CD14-positive monocyte (primary cell): ENCODE measurements around the gene DHTKD1. TPM values are rescaled to one million over a fixed set of nuclear protein-coding genes. Genes with fewer than 3 reads are reported as not detected.

ENCODE experiments used
- DNase-seq, 3 donors: peaks; one replicate each; pipeline ENCODE4 v3.0.0-alpha.2; 2011 to 2022
- H2AFZ ChIP-seq: 2 replicates; pipeline ENCODE4 v1.6.0; 2012; ENCODE audit warnings: mild to moderate bottlenecking, low read depth, low read length, inconsistent platforms; ENCODE audit not compliant: insufficient read depth, poor library complexity, severe bottlenecking
- H3K27ac ChIP-seq, 2 donors: 1 replicate in 1 of 2; 2 replicates in 1 of 2; pipeline ENCODE4 v1.5.1; 2012 to 2013; ENCODE audit warnings: low read length in 2 of 2, control low read depth in 1 of 2, inconsistent platforms in 1 of 2, low read depth in 1 of 2, mild to moderate bottlenecking in 1 of 2
- H3K27me3 ChIP-seq, 2 donors: one replicate each; pipeline versions ENCODE4 v1.6.0 to v1.6.1; 2011 to 2013; ENCODE audit warnings: low read length in 2 of 2; ENCODE audit not compliant: control insufficient read depth in 2 of 2, insufficient read depth in 2 of 2
- H3K36me3 ChIP-seq, 2 donors: replicated peaks in 1 of 2; 1 replicate in 1 of 2; 2 replicates in 1 of 2; pipeline versions ENCODE4 v1.5.1 to v1.6.1; 2012 to 2013; ENCODE audit warnings: low read length in 2 of 2, control low read depth in 1 of 2, inconsistent platforms in 1 of 2, mild to moderate bottlenecking in 1 of 2; ENCODE audit not compliant: insufficient read depth in 2 of 2, control insufficient read depth in 1 of 2
- H3K4me1 ChIP-seq, 2 donors: 1 replicate in 1 of 2; 2 replicates in 1 of 2; pipeline versions ENCODE4 v1.5.1 to v1.6.1; 2012 to 2013; ENCODE audit warnings: low read length in 2 of 2, control low read depth in 1 of 2, inconsistent platforms in 1 of 2, mild to moderate bottlenecking in 1 of 2, moderate library complexity in 1 of 2; ENCODE audit not compliant: insufficient read depth in 2 of 2, control insufficient read depth in 1 of 2
- H3K4me2 ChIP-seq: replicated peaks from 2 replicates; pipeline ENCODE3; 2012; ENCODE audit warnings: low read length, moderate library complexity, mild to moderate bottlenecking; ENCODE audit not compliant: poor library complexity, severe bottlenecking; ENCODE audit errors: extremely low read depth
- H3K4me3 ChIP-seq, 3 experiments: fragments of 200-600 bp in 1 of 3; sonication (generic) in 1 of 3; replicated peaks in 1 of 3; 1 replicate in 2 of 3; 2 replicates in 1 of 3; pipeline ENCODE4 v1.5.1; 2011 to 2013; ENCODE audit warnings: low read length in 3 of 3, mild to moderate bottlenecking in 3 of 3, control low read depth in 2 of 3, low read depth in 2 of 3, inconsistent platforms in 1 of 3, moderate library complexity in 1 of 3
- H3K79me2 ChIP-seq: 2 replicates; pipeline ENCODE4 v1.6.0; 2012; ENCODE audit warnings: mild to moderate bottlenecking, control low read depth, inconsistent platforms, low read length, moderate library complexity; ENCODE audit not compliant: insufficient read depth
- H3K9ac ChIP-seq: 2 replicates; pipeline ENCODE4 v1.6.0; 2017; ENCODE audit warnings: low read length, mild to moderate bottlenecking; ENCODE audit not compliant: insufficient read depth, poor library complexity, severe bottlenecking
- H3K9me3 ChIP-seq, 2 donors: replicated peaks in 1 of 2; 1 replicate in 1 of 2; 2 replicates in 1 of 2; pipeline versions ENCODE4 v1.5.1 to v1.6.1; 2012 to 2013; ENCODE audit warnings: low read length in 2 of 2, control low read depth in 1 of 2; ENCODE audit not compliant: control insufficient read depth in 1 of 2, insufficient read depth in 1 of 2
- H4K20me1 ChIP-seq: 2 replicates; pipeline ENCODE4 v1.6.0; 2012; ENCODE audit warnings: mild to moderate bottlenecking, low read length, control low read depth, moderate library complexity; ENCODE audit not compliant: insufficient read depth
- H3K27ac Mint-ChIP-seq, 7 donors: one replicate each; pipeline ENCODE4 v1.8.0; 2020; ENCODE audit warnings: mild to moderate bottlenecking in 7 of 7, mixed read lengths in 7 of 7, moderate library complexity in 6 of 7, inconsistent platforms in 2 of 7
- H3K27me3 Mint-ChIP-seq, 3 donors: one replicate each; pipeline ENCODE4 v1.8.0; 2021 to 2022; ENCODE audit warnings: low read depth in 3 of 3, mild to moderate bottlenecking in 3 of 3, mixed read lengths in 3 of 3, moderate library complexity in 3 of 3, inconsistent platforms in 1 of 3
- H3K36me3 Mint-ChIP-seq, 2 donors: one replicate each; pipeline ENCODE4 v1.8.0; 2020; ENCODE audit warnings: mixed read lengths in 2 of 2, inconsistent platforms in 1 of 2, mild to moderate bottlenecking in 1 of 2
- H3K4me1 Mint-ChIP-seq: one replicate; pipeline ENCODE4 v1.8.0; 2020; ENCODE audit warnings: mild to moderate bottlenecking, mixed read lengths
- H3K4me3 Mint-ChIP-seq, 2 donors: one replicate each; pipeline ENCODE4 v1.8.0; 2020; ENCODE audit warnings: mild to moderate bottlenecking in 2 of 2, mixed read lengths in 2 of 2, moderate library complexity in 1 of 2
- H3K9me3 Mint-ChIP-seq, 7 donors: one replicate each; pipeline ENCODE4 v1.8.0; 2020 to 2022; ENCODE audit warnings: mixed read lengths in 7 of 7, mild to moderate bottlenecking in 6 of 7, moderate library complexity in 6 of 7, inconsistent platforms in 2 of 7
- CTCF ChIP-seq: fragments of 200-600 bp; IDR thresholded peaks from one replicate; pipeline ENCODE4 v1.8.0; 2022; ENCODE audit warnings: antibody characterized with exemption, mild to moderate bottlenecking
- WGBS: methylation state at CpG from one replicate; pipeline ENCODE4 v1.1.5; 2013; ENCODE audit warnings: missing lambda C conversion rate; ENCODE audit not compliant: insufficient coverage; 5-methylcytosine and 5-hydroxymethylcytosine counted together
- intact Hi-C, 2 donors: fragments of 100-400 bp; cut with micrococcal nuclease; formaldehyde crosslinking; loops; one replicate each; pipeline versions ENCODE4 v1.15.0 to v1.15.1; 2023
- polyA plus RNA-seq, 3 donors: library from polyadenylated mRNA; depleted of rRNA in 1 of 3; unstranded in 2 of 3; stranded (reverse) in 1 of 3; fragments of 300-500 nt in 2 of 3; fragments of >200 nt in 1 of 3; fragmentation: Illumina TruSeq in 2 of 3; gene quantifications; 1 replicate in 2 of 3; 2 replicates in 1 of 3; pipeline ENCODE4 v1.2.3, GENCODE V29; 2012 to 2021

DHTKD1 gene
- polyA plus RNA-seq, 3 donors: 7.0 to 12.1 (median 11.2) TPM

- Mint-ChIP-seq H3K27me3 (no peaks in the 10 kb centered on the region), H3K27ac (no peak overlapping the region), H3K4me1 (no peaks in the 10 kb centered on the region), H3K4me3 (no peak overlapping the region), H3K9me3 (peaks cover 0 to 4% (median 0%) of the 10 kb centered on the region in 7 donors), H3K36me3 (peaks cover 23 to 24% of the 10 kb centered on the region in 2 donors)
- no peaks in the 10 kb centered on the region for H4K20me1 ChIP-seq
- intact Hi-C loops: no loop called here
- no peak for TF ChIP-seq CTCF
- no peaks in the 10 kb centered on the region for H3K4me1 ChIP-seq
- H3K36me3 ChIP-seq: no peaks in the 10 kb centered on the region
- no peak overlapping the region for H3K4me2 ChIP-seq
- H3K9ac ChIP-seq: no peak overlapping the region
- H3K9me3 ChIP-seq: no peaks in the 10 kb centered on the region
- DNase-seq: no peak
- no peak overlapping the region for H3K27ac ChIP-seq
- H3K79me2 ChIP-seq: peaks cover 7% of the 10 kb centered on the region
- no peaks in the 10 kb centered on the region for H3K27me3 ChIP-seq
- no CpG with 5 or more reads among the region's 3 CpGs for WGBS
- H3K4me3 ChIP-seq: no peak overlapping the region
- no peak overlapping the region for H2AFZ ChIP-seq
These were observed 66.9 kb downstream of the DHTKD1 start for GRCh38 chr10:12135631-12136030.

- peaks cover 38 to 39% of the 10 kb centered on the region in 2 donors for H3K36me3 Mint-ChIP-seq
- no peaks in the 10 kb centered on the region for H3K36me3 ChIP-seq
These were observed 71.3 kb downstream of the DHTKD1 start for GRCh38 chr10:12140038-12140437.

More at GRCh38 chr10:12140038-12140437, 71.3 kb downstream of the DHTKD1 start:
- H3K4me1 ChIP-seq: no peaks in the 10 kb centered on the region
- no peak overlapping the region for H3K4me3 ChIP-seq
- intact Hi-C loops: no loop called here
- H3K79me2 ChIP-seq: no peaks in the 10 kb centered on the region
- no peak overlapping the region for H3K27ac ChIP-seq
- Mint-ChIP-seq H3K9me3 (peaks cover 0 to 4% (median 0%) of the 10 kb centered on the region in 7 donors), H3K4me1 (no peaks in the 10 kb centered on the region), H3K4me3 (no peak overlapping the region), H3K27ac (peak overlapping the region in 2 of 7 donors; percentile 45 to 63), H3K27me3 (peaks cover 0 to 2% (median 2%) of the 10 kb centered on the region in 3 donors)
- no peaks in the 10 kb centered on the region for H3K9me3 ChIP-seq
- WGBS: no CpG with 5 or more reads among the region's 1 CpG
- TF ChIP-seq CTCF: no peak
- H3K4me2 ChIP-seq: no peak overlapping the region
- no peaks in the 10 kb centered on the region for H3K27me3 ChIP-seq
- no peak overlapping the region for H2AFZ ChIP-seq
- H3K9ac ChIP-seq: no peak overlapping the region
- H4K20me1 ChIP-seq: no peaks in the 10 kb centered on the region
- no peak for DNase-seq
